Sigmoid colon (tissue), 7 donors: ENCODE measurements around the gene DCAF4L1. TPM values are rescaled to one million over a fixed set of nuclear protein-coding genes. Genes with fewer than 3 reads are reported as not detected.

Experiments
- DNase-seq: peaks from one replicate; pipeline ENCODE4 v3.0.0-alpha.2; 2019
- H3K27ac ChIP-seq, 4 donors: fragments of 200-600 bp; sonication (generic); one replicate each; pipeline ENCODE4 v1.5.1; 2016 to 2019; ENCODE audit warnings: mild to moderate bottlenecking in 1 of 4
- H3K27me3 ChIP-seq, 3 donors: fragments of 200-600 bp; sonication (generic); one replicate each; pipeline ENCODE4 v1.5.1; 2019; ENCODE audit warnings: mild to moderate bottlenecking in 1 of 3
- H3K36me3 ChIP-seq, 4 donors: fragments of 200-600 bp; sonication (generic); one replicate each; pipeline ENCODE4 v1.5.1; 2016 to 2019
- H3K4me1 ChIP-seq, 4 donors: fragments of 200-600 bp; sonication (generic); one replicate each; pipeline ENCODE4 v1.5.1; 2017 to 2019
- H3K4me3 ChIP-seq, 4 donors: fragments of 200-600 bp; sonication (generic); one replicate each; pipeline ENCODE4 v1.5.1; 2017 to 2019; ENCODE audit warnings: mild to moderate bottlenecking in 2 of 4, moderate library complexity in 1 of 4
- H3K9me3 ChIP-seq, 4 donors: fragments of 200-600 bp in 3 of 4; sonication (generic) in 3 of 4; one replicate each; pipeline versions ENCODE4 v1.5.1 to v1.6.1; 2013 to 2019
- EP300 ChIP-seq, 4 donors: sonication (generic); formaldehyde crosslinking; IDR thresholded peaks; one replicate each; pipeline ENCODE4 v1.6.1; 2017; ENCODE audit warnings: antibody characterized with exemption in 4 of 4
- POLR2A ChIP-seq, 2 donors: fragments of 450-650 bp; IDR thresholded peaks; one replicate each; pipeline ENCODE4 v1.6.1; 2016; ENCODE audit warnings: antibody characterized with exemption in 2 of 2, mild to moderate bottlenecking in 2 of 2, moderate library complexity in 2 of 2
- POLR2AphosphoS5 ChIP-seq, 4 donors: sonication (generic); formaldehyde crosslinking; IDR thresholded peaks; one replicate each; pipeline ENCODE4 v1.6.1; 2017; ENCODE audit warnings: antibody characterized with exemption in 4 of 4
- WGBS, 2 donors: extraction: QIAGEN DNeasy Blood & Tissue Kit; methylation state at CpG; one replicate each; pipeline ENCODE4 v1.1.7; 2013; 5-methylcytosine and 5-hydroxymethylcytosine counted together
- intact Hi-C: fragments of 100-400 bp; cut with DNase I; formaldehyde crosslinking; loops from one replicate; pipeline ENCODE4 v1.15.1; 2023
- polyA plus RNA-seq, 3 donors: library from polyadenylated mRNA; stranded (reverse); fragments of 200-250 nt; gene quantifications; one replicate each; pipeline ENCODE4 v1.2.3, GENCODE V29; 2013
- total RNA-seq, 4 donors: library from RNA; depleted of rRNA; stranded (reverse); fragments of >200 nt; gene quantifications; one replicate each; pipeline ENCODE4 v1.1.0, GENCODE V29; 2016
- TF ChIP-seq, protein P1 (sequence below), 4 experiments: fragments of 450-650 bp in 3 of 4; fragments of 200-600 bp in 1 of 4; IDR thresholded peaks; one replicate each; pipeline ENCODE4 v1.5.1; 2016 to 2019; ENCODE audit warnings: antibody characterized with exemption in 4 of 4, mild to moderate bottlenecking in 3 of 4, moderate library complexity in 2 of 4
- donor health status: healthy with polysubstance abuse.
- donor health status: Bipolar disorder and iron deficiency.
- donor health status: healthy.

The DCAF4L1 gene
- total and polyA plus RNA-seq, 7 donors = under 0.01 to 1.1 (median 0.12) TPM; not detected in 3

- H3K4me1 ChIP-seq = no peaks in the 10 kb centered on the region
- TF ChIP-seq POLR2A (IDR thresholded peaks at IDR 0.05) (no peak), EP300 (IDR thresholded peaks at IDR 0.05) (no peak), POLR2AphosphoS5 (IDR thresholded peaks at IDR 0.05) (no peak)
- TF ChIP-seq, protein P1, sequence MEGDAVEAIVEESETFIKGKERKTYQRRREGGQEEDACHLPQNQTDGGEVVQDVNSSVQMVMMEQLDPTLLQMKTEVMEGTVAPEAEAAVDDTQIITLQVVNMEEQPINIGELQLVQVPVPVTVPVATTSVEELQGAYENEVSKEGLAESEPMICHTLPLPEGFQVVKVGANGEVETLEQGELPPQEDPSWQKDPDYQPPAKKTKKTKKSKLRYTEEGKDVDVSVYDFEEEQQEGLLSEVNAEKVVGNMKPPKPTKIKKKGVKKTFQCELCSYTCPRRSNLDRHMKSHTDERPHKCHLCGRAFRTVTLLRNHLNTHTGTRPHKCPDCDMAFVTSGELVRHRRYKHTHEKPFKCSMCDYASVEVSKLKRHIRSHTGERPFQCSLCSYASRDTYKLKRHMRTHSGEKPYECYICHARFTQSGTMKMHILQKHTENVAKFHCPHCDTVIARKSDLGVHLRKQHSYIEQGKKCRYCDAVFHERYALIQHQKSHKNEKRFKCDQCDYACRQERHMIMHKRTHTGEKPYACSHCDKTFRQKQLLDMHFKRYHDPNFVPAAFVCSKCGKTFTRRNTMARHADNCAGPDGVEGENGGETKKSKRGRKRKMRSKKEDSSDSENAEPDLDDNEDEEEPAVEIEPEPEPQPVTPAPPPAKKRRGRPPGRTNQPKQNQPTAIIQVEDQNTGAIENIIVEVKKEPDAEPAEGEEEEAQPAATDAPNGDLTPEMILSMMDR (IDR thresholded peaks at IDR 0.05) = no peak
Observed at GRCh38 chr4:41964401-41964800, 17.2 kb upstream of the DCAF4L1 start.

DNA sequence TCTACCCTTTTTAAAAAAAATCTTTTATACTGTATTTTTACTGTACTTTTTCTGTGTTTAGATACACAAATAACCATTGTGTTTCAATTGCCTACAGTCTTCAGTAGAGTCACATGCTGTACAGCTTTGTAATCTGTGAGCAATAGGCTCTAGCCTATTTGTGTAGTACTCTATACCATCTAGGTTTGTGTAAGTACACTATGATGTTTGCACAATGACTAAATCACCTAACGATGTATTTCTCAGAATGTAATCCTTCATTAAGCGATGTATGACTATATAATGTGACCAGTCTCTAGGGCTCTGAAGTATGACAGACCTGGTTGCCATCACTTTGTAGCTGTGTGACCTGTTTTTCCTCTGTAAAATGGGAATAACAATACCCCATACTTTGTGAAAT is 14.2 kb upstream of the DCAF4L1 start:
- Histone ChIP-seq H3K27ac (no peak overlapping the region), H3K4me3 (no peak overlapping the region), H3K36me3 (no peaks in the 10 kb centered on the region), H3K27me3 (no peaks in the 10 kb centered on the region), H3K9me3 (peaks cover 0 to 3% (median 0%) of the 10 kb centered on the region in 4 donors), H3K4me1 (no peaks in the 10 kb centered on the region)
- DNase-seq = no peak
- intact Hi-C loops = no loop called here
- 60 to 89% methylated on average over 2 of the region's 2 CpGs for WGBS, 2 donors
- TF ChIP-seq POLR2AphosphoS5 (IDR thresholded peaks at IDR 0.05) = no peak
- TF ChIP-seq, protein P1 (IDR thresholded peaks at IDR 0.05) = no peak
- TF ChIP-seq EP300 (IDR thresholded peaks at IDR 0.05) = no peak
- TF ChIP-seq POLR2A (IDR thresholded peaks at IDR 0.05) = no peak

More at GRCh38 chr4:41964401-41964800, 17.2 kb upstream of the DCAF4L1 start:
- Histone ChIP-seq H3K27ac (no peak overlapping the region), H3K9me3 (peaks cover 0 to 3% (median 0%) of the 10 kb centered on the region in 4 donors), H3K4me3 (no peak overlapping the region), H3K27me3 (no peaks in the 10 kb centered on the region), H3K36me3 (no peaks in the 10 kb centered on the region)
- intact Hi-C loops = no loop called here
- WGBS, 2 donors = 95 to 96% methylated on average over 1 of the region's 1 CpG
- DNase-seq = no peak

GRCh38 chr4:41969671-41970070 is 11.9 kb upstream of the DCAF4L1 start:
- H3K27me3 ChIP-seq = no peaks in the 10 kb centered on the region
- TF ChIP-seq POLR2AphosphoS5 (IDR thresholded peaks at IDR 0.05) = no peak
- no peak for TF ChIP-seq POLR2A (IDR thresholded peaks at IDR 0.05)
- TF ChIP-seq, protein P1 (IDR thresholded peaks at IDR 0.05) = no peak
- no peak for TF ChIP-seq EP300 (IDR thresholded peaks at IDR 0.05)
- no peak overlapping the region for H3K4me3 ChIP-seq
- no peaks in the 10 kb centered on the region for H3K4me1 ChIP-seq
- H3K36me3 ChIP-seq = no peaks in the 10 kb centered on the region
- H3K27ac ChIP-seq = no peak overlapping the region
- no peak for DNase-seq
- intact Hi-C loops = no loop called here
- peaks cover 0 to 3% (median 0%) of the 10 kb centered on the region in 4 donors for H3K9me3 ChIP-seq

GRCh38 chr4:41975341-41975740 is 6.2 kb upstream of the DCAF4L1 start:
- no peaks in the 10 kb centered on the region for H3K4me1 ChIP-seq
- H3K27ac ChIP-seq = no peak overlapping the region
- H3K27me3 ChIP-seq = no peaks in the 10 kb centered on the region
- H3K4me3 ChIP-seq = no peak overlapping the region
- TF ChIP-seq POLR2A (IDR thresholded peaks at IDR 0.05) (no peak), POLR2AphosphoS5 (IDR thresholded peaks at IDR 0.05) (no peak)
- DNase-seq = no peak
- H3K9me3 ChIP-seq = no peaks in the 10 kb centered on the region
- no peaks in the 10 kb centered on the region for H3K36me3 ChIP-seq
- intact Hi-C loops = no loop called here
- 74 to 85% methylated on average over 1 of the region's 1 CpG for WGBS, 2 donors

GRCh38 chr4:41976775-41977516 is 4.6 kb upstream of the DCAF4L1 start:
- H3K36me3 ChIP-seq = no peaks in the 10 kb centered on the region
- TF ChIP-seq POLR2A (IDR thresholded peaks at IDR 0.05) = no peak
- TF ChIP-seq, protein P1 (IDR thresholded peaks at IDR 0.05) = no peak
- no peak overlapping the region for H3K27ac ChIP-seq
- WGBS, 2 donors = 54 to 63% methylated on average over 1 of the region's 1 CpG
- no peaks in the 10 kb centered on the region for H3K9me3 ChIP-seq
- DNase-seq = no peak
- H3K27me3 ChIP-seq = no peaks in the 10 kb centered on the region
- H3K4me3 ChIP-seq = no peak overlapping the region
- no peaks in the 10 kb centered on the region for H3K4me1 ChIP-seq
- intact Hi-C loops = no loop called here
